Progenitor cell of endocrine pancreas (in vitro differentiated cells): ENCODE measurements around the gene HIPK3. TPM values are rescaled to one million over a fixed set of nuclear protein-coding genes. Genes with fewer than 3 reads are reported as not detected.

Experiments used
- DNase-seq: peaks from one replicate; pipeline ENCODE4 v3.0.0; 2021; ENCODE audit warnings: low spot score; ENCODE audit not compliant: unreplicated experiment
- H3K27ac Mint-ChIP-seq: 2 replicates; pipeline ENCODE4 v1.8.0; 2021; ENCODE audit warnings: mild to moderate bottlenecking, moderate library complexity, mixed read lengths
- H3K27me3 Mint-ChIP-seq: 2 replicates; pipeline ENCODE4 v1.8.0; 2021; ENCODE audit warnings: mixed read lengths
- H3K36me3 Mint-ChIP-seq: 2 replicates; pipeline ENCODE4 v1.8.0; 2022; ENCODE audit warnings: mixed read lengths; ENCODE audit not compliant: insufficient read depth
- H3K4me1 Mint-ChIP-seq: 2 replicates; pipeline ENCODE4 v1.8.0; 2021; ENCODE audit warnings: low read depth, mixed read lengths
- H3K4me3 Mint-ChIP-seq: 2 replicates; pipeline ENCODE4 v1.8.0; 2021; ENCODE audit warnings: low read depth, mild to moderate bottlenecking, moderate library complexity, mixed read lengths
- H3K9me3 Mint-ChIP-seq: 2 replicates; pipeline ENCODE4 v1.8.0; 2021; ENCODE audit warnings: low read depth, mixed read lengths
- total RNA-seq: library from RNA; stranded (reverse); gene quantifications from 2 replicates; pipeline ENCODE4 v1.2.1, GENCODE V29; 2021
- TF ChIP-seq, protein P1 (sequence below): fragments of 200-600 bp; sonication (generic); IDR thresholded peaks from one replicate; pipeline ENCODE4 v1.5.0; 2021; ENCODE audit warnings: antibody characterized with exemption, mild to moderate bottlenecking; ENCODE audit not compliant: unreplicated experiment

Gene HIPK3
- total RNA-seq, 1 donor from 2014 or later: 66.2 TPM

DNA sequence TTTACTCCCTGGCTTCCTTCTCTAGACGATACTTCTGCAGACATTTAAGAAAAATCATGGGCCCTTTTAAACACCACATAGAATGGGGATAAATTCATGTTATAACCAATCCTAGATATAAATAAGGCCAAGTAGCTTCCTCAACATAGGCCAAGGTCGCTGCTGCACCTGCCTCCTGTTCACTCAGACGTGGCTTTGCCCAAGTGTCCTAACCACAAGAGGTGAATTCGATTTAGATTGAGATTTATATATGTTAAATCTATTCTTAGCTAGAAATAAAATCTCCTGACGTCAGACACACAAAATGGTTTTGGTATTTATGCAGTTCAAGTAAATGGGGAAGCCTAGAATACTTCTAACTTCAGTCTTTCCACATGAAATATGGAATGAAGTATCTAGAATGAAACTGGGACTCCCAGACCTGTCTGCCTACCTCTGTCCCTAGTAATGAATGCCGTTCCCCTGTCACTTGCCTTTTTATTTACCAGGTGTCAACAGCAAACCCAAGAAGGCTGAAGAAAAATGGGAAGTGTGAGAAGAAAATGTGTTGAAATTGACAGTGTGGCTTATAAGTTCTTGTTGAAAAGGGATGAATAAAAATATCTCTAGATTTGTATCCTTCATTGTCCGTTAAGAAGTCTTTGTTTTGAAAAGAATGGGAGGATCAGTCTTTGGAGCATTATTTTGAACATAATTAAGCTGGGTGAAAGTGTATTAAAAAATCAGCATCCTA, 131.8 kb downstream of the HIPK3 start:
- Mint-ChIP-seq H3K27me3 (peaks cover 6% of the 10 kb centered on the region), H3K36me3 (peaks cover 1% of the 10 kb centered on the region), H3K9me3 (peaks cover 10% of the 10 kb centered on the region), H3K4me1 (no peaks in the 10 kb centered on the region), H3K27ac (no peak overlapping the region), H3K4me3 (no peak overlapping the region)
- DNase-seq: no peak
- TF ChIP-seq, protein P1, sequence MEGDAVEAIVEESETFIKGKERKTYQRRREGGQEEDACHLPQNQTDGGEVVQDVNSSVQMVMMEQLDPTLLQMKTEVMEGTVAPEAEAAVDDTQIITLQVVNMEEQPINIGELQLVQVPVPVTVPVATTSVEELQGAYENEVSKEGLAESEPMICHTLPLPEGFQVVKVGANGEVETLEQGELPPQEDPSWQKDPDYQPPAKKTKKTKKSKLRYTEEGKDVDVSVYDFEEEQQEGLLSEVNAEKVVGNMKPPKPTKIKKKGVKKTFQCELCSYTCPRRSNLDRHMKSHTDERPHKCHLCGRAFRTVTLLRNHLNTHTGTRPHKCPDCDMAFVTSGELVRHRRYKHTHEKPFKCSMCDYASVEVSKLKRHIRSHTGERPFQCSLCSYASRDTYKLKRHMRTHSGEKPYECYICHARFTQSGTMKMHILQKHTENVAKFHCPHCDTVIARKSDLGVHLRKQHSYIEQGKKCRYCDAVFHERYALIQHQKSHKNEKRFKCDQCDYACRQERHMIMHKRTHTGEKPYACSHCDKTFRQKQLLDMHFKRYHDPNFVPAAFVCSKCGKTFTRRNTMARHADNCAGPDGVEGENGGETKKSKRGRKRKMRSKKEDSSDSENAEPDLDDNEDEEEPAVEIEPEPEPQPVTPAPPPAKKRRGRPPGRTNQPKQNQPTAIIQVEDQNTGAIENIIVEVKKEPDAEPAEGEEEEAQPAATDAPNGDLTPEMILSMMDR: no peak

DNA sequence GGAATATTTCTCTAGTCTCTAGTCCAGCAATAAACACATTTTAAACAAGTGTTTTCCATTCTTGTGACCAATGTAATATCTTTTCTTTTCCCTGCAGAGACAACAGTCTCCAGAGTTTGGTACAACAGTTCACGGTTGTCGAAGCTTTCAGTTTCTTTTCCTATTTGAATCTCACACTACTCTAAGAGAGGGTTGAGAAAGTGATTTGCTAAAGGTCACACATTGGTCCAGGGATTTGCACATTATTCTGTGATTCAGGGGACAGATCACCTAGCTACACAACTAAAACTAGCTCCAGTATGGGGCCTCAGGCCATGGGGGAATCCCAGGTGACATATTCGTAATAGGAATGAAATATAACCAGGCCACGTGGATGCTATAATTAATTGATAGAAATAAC, 132.5 kb downstream of the HIPK3 start:
- no peak overlapping the region for H3K27ac Mint-ChIP-seq
- H3K4me1 Mint-ChIP-seq: no peaks in the 10 kb centered on the region
- TF ChIP-seq, protein P1: no peak
- no peak for DNase-seq
- peaks cover 1% of the 10 kb centered on the region for H3K36me3 Mint-ChIP-seq
- H3K9me3 Mint-ChIP-seq: peaks cover 10% of the 10 kb centered on the region
- no peak overlapping the region for H3K4me3 Mint-ChIP-seq
- peaks cover 6% of the 10 kb centered on the region for H3K27me3 Mint-ChIP-seq

DNA sequence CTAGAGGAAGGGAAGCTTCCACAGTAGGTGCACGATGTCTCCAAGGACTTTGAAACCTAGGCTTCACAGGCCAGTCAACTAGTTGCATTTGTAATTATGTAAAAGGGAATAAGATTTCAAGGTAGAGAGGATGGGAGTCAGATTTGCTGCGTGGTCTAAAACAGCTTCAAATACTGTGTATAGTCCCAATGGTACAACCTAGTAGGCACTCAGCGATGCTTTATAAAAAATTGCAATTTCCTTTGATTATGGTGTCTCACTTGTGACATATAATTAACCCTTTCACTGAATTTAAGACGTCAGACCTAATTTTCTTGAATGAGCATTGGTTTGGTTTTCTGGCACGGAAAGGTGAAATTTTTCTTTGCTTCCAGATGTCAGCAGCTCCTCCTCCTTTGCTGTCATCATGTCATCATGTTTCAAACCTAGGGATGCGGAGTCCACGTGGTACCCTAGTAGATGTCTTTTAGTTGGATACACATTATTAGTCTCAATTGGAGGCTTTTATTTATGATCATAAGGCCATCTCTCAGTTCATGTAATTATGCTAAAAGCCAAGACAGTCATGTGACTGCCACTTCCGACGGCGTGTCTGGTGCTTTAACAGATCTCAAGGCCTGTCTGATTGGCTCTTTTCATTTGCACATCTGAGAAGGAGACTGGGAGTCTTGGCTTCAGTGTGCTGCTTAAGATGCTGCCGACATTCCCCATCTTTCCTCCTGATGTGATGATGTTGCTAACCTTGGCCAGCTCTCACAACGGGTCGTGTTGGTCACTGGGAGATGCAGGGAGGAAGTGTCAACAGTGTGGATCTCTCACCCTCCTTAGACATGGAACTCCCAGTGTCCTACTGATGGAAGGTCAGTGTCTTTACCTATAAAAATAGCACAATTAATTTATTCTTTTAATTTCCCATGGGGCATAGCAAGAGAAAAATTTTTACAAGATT, 134.0 kb downstream of the HIPK3 start:
- no peaks in the 10 kb centered on the region for H3K9me3 Mint-ChIP-seq
- no peak for DNase-seq
- H3K4me1 Mint-ChIP-seq: no peaks in the 10 kb centered on the region
- TF ChIP-seq, protein P1: no peak
- H3K27ac Mint-ChIP-seq: no peak overlapping the region
- no peak overlapping the region for H3K4me3 Mint-ChIP-seq
- H3K36me3 Mint-ChIP-seq: peaks cover 1% of the 10 kb centered on the region
- H3K27me3 Mint-ChIP-seq: peaks cover 6% of the 10 kb centered on the region

DNA sequence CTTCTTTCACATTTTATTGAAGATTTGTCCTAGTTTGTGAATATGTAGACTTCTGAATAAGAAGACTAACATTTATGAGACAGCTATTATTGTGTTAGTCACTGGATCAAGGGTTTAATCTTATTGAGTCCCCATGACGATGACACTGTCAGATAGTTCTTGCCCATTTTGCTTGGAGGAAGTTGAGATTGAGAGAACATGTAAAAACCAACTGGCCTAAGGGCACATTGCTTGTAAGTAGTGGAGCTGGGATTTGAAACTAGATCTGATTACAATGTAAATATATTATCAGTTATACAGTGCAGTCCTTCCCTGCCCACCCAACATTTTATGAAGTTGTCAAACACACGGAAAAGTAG, 134.7 kb downstream of the HIPK3 start:
- no peak overlapping the region for H3K4me3 Mint-ChIP-seq
- H3K4me1 Mint-ChIP-seq: no peaks in the 10 kb centered on the region
- no peaks in the 10 kb centered on the region for H3K9me3 Mint-ChIP-seq
- H3K27me3 Mint-ChIP-seq: peaks cover 6% of the 10 kb centered on the region
- TF ChIP-seq, protein P1: no peak
- peaks cover 1% of the 10 kb centered on the region for H3K36me3 Mint-ChIP-seq
- H3K27ac Mint-ChIP-seq: no peak overlapping the region
- DNase-seq: no peak

GRCh38 chr11:33394431-33395109, 137.4 kb downstream of the HIPK3 start:
- Mint-ChIP-seq H3K9me3 (no peaks in the 10 kb centered on the region), H3K36me3 (no peaks in the 10 kb centered on the region), H3K4me3 (no peak overlapping the region), H3K27ac (no peak overlapping the region), H3K4me1 (no peaks in the 10 kb centered on the region), H3K27me3 (peaks cover 6% of the 10 kb centered on the region)
- DNase-seq: no peak
- TF ChIP-seq, protein P1: no peak
